Stimulated activated CD8-positive, alpha-beta memory T cell treated with anti-CD3 and anti-CD28 coated beads, Interleukin-4, amount 100 ng/mL, for 24 hours (primary cell): ENCODE results near the gene BCL2L1.
"Not testable (repeated sequence)": the region's sequence is repeated elsewhere in the genome, so short reads cannot be mapped to it uniquely, and the experiment has no call there.

ENCODE experiments used
- DNase-seq: peaks from one replicate; pipeline ENCODE4 v3.0.0-alpha.2; 2020; ENCODE audit warnings: low read depth

Gene BCL2L1

DNA sequence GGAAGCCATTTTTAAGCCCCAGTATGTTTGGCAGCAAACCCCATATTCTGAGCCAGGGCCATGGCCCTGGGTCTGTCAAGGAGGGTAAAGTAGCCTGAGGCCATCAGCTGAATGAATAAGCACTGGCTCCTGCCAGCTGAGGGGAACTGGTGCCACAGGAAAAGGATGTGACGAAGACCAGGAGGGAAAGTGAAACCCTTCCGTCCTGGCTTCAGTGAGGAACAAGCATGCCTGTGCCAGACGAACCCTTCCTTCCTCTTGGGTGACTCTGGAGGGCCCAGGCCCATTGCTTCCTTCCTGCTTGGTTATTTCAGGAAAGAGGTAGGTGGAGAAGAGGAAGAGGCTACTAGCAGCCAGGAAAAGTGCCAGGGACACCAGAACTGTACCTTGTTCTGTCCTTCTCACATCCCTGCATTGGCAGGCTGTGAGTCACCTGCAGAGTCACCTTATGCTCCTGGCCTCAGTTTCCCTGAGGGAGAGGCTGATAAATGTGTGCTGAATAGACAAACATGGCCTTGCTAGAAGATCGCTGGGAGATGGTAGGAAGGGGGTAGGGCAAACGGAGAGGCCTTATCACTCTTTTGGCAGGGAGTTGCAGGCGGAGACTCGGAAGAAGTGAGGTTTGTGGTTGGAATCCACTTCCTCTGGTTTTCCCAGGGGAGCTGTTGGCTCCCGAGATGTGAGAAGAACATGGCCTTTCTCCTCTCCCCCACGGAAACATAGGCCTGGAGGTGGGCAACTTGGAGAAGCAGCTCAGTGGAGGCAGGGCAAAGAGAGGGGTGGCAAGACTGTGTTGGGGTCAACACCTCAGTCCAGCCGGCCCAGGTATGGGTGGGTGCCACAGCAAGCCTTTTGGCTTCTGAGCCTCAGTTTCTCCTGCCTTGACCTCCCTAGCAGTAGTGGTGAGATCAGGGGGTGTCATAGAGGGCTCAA is 47.5 kb downstream of the BCL2L1 start:
- DNase-seq: peak; percentile 28

DNA sequence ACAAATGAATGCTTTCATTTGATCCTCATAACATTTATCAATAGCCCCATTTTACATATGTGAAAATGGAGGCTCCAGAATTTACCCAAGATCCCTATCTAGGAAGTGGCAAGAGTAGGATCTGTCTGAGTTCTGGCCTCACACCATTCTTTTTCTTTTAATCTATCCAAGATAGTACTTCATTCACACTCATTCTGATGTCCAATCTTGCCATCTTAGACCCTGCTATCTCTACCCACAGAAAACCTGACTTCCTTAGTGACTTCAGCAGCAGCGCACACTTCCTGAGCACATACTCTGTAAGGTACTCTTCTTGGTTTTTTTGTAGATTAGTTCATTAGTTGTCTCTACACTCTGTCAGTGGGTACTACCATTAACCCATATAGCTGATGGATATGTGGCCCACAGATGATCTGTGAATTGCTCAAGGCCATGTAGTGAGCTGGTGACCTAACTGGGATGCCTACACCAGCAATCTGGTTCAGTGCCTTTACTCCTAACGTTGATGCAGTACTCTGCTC is 48.7 kb downstream of the BCL2L1 start:
- no peak for DNase-seq

DNA sequence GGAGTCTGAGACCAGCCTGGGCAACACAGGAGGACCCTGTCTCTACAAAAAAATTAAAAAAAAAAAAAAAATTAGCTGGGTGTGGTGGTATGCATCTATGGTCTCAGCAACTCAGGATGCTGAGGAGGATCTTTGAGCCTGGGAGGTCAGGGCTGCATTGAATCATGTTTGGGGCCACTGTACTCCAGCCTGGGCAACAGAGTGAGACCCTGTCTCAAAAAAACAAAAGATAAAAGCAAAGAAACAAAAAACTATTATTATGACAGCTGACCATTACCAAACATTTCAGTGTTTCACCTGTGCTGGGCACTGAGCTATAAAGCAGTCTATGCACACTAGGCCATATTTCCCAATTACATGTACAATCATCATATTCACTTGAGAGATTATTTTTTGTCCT is 49.2 kb downstream of the BCL2L1 start:
- DNase-seq: no peak

DNA sequence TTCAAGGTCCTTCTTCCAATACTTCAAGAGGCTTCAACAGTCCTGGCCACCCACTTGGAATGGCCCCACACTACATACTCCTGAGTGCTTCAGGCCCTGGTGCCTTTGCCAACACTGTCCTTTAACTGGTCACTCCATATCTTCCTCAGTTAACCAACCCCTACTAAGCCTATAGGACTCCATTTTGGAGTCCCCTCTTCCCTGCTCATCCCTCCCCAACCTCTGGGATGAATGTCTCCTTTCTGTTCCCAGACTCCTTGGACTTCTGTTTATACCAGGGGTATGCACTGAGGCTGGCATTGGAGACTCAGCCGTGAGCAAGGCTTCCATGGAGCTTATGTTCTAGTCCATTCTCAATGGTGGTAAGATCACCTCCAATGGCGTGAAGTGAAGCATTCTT is 51.3 kb downstream of the BCL2L1 start:
- no peak for DNase-seq

DNA sequence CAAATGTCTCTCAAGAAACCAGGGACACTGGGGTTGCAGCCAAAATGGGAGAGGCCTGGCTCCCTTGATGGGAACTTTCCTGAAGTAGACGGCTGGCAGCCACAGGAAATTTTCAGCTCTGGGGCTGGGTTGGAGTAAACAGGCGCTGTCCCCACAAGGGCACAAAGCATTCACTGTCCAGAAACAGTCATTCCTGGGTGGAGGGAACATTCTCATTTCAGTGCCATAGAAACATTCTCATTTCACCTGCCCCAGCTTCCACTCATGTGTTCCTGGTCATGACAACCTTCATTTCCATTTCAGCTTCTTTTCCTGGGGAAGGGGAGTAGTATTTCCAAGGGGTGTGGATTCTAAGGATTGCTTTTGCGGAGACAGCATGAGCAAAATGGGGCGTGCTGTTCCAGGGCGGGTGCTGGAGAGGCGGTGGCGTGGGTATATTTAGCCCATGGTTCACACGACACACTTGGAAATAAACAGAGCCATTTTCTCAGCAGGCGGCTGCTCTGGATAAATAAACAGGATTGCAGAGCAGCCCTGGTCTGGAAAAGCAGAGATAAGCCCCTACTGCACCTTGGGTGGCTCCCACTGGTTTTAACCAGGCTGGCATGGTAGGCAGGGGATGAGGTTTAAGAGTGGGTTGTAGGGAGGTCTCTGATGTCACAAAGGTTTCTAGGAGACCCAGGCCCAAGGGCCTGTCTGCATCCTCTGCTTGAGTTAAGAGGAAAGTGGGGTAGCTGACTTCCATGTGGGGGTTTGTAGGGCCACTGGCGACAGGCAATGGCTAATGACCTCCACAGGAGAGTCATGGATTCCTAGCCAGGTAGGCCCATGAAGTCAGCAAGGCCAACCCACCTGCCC is 52.1 kb downstream of the BCL2L1 start:
- no peak for DNase-seq

DNA sequence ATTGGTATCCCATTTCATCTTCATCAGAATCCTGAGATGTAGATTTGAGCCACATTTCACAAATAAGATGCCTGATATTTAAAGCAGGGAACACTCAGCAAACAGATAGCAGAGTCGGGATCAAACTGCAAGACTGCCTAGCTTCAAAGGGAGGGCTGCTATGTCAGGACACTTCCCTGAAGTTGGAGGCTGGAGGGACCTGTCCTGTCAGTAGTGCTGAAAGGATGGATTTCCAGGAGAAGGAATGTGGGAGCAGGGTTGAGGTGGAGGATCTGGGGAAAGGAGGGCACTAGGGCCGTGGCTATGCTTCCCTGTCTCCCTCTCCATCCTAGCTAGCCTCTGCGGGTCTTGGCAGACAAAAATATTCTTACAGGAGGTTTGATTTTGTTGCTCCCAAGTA is 52.8 kb downstream of the BCL2L1 start:
- DNase-seq: no peak

DNA sequence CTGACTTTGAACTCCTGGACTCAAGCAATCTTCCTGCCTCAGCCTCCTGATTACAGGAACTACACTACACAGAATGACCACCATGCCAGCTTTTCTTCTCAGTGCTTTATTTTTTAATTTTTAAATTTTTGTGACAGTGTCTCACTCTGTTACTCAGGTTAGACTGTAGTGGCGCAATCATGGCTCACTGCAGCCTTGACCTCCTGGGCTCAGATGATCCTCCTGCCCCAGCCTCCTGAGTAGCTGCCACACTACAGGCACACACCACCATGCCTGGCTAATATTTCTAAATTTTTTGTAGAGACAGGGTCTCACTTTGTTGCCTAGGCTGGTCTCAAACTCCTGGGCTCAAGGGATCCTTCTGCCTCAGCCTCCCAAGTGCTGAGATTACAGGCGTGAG is 53.7 kb downstream of the BCL2L1 start:
- DNase-seq: not testable (repeated sequence)

DNA sequence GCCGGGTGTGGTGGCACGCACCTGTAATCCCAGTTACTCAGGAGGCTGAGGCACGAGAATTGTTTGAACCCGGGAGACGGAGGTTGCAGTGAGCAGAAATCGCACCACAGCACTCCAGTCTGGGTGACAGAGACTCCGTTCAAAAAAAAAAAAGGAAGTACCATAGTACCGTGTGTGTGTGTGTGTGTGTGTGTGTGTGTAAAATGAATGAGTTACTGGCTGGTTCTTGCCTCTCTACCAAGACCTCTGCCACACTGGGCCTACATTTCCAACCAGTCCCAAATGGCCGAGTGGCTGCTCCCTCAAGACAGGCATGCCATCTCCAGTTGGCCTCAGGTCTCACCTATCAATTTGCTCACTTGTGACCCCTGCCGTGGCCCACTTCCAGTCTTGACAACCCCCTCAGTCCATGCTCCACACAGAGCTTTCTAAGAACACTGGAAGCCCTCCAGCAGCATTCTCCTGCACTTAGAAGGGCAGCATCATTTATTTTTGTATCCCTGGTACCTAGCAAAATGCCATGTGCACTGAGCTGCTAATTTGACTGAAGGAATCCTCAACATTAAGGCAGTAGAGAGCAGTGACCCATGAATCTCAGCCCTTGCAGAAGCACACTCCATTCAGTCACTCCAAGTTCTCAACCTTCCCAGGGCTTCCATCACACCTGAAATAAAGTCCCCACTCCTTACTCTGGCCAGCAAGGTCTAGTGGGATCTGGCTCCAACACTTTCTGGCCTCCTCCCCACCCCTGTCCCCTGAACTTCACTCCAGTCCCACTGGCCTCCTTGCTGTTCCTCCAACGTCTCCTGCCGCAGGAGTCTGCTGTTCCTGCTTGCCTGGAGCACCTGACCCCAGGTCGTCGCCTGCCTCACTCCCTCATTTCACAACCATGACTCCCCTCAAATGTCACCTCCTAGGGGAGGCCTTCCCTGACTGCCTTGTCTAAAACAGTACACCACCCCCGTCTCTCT is 55.1 kb downstream of the BCL2L1 start:
- no peak for DNase-seq

DNA sequence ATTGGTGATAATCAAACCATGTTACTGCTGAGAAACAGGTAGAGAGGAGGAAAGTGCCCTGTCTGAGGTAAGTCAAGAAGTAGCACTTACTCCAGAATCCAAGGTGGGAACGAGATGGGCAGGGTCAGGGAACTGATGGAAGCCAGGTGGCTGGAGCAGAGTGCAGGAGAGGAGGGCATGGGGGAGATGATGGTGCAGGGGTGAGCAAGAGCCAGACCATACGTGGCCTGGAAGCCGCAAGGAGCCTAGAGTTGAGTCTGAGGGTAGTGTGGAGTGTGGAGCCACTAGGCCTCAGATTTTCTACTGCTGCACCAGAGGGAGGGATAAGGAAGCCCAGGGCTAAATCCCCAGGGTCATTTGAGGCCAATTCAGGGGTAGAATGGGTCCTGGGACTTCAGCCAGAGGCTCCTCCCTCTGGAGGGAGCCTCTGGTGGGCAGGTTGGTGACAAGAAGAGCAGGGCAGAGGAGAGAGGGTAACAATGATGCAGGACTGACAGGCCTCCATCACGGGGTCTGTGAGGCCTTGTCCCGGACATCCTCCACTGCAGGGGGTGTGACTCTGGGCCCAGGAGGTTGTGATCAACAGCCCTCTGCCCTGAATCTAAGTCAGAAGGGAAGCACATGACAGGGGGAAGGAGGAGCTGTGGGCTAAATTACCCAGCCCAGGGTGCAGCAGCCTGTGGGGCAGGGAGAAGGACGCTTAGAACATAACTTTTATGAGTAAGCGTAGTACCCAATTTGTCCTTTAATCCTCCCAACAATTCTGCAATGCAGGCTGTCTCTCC is 56.2 kb downstream of the BCL2L1 start:
- no peak for DNase-seq

DNA sequence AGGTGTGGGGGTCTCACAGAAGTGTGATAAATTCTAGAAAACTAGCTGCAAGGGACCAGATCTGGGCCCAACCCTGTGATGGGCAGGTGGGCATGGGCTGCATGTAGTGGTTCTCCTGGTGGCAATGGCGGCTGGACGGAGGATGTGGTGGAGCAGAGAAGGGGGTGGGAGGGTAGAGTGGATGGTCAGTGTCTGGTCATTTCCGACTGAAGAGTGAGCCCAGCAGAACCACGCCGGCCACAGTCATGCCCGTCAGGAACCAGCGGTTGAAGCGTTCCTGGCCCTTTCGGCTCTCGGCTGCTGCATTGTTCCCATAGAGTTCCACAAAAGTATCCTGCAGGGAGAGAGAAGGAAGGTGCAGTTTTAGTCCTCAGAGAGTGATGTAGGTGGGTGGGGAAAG is 56.9 kb downstream of the BCL2L1 start:
- DNase-seq: no peak

DNA sequence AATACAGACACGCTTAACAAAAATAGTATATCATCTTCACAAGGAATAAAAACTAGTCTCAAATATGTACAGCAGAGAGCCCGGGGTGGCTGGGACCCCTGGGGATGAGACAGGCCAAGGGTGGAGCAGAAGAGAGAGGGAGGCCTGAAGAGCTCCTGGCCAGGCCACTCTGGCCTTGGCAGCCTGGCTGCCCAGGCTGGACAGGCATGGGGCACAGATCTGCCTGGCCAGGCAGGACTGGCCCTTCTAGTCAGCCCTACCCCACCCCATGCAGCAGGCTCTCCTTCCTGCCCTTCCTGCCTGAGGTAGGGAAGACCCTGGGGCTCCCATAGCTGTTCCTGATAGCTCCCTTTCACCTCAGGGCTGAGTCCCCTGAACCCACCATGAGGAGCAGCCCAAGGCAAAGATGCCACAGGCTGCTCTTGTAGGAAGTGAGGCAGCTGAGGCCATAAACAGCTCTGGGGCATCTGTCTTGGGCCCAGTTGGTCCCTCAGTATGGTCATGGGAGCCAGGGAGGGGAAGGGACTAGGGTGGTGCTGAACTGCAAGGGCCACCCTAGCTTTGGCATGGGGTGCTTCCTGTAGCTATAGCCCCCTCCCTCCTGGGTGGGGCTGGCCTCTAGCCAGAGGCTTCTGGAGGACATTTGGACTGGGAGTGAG is 57.8 kb downstream of the BCL2L1 start:
- DNase-seq: no peak

DNA sequence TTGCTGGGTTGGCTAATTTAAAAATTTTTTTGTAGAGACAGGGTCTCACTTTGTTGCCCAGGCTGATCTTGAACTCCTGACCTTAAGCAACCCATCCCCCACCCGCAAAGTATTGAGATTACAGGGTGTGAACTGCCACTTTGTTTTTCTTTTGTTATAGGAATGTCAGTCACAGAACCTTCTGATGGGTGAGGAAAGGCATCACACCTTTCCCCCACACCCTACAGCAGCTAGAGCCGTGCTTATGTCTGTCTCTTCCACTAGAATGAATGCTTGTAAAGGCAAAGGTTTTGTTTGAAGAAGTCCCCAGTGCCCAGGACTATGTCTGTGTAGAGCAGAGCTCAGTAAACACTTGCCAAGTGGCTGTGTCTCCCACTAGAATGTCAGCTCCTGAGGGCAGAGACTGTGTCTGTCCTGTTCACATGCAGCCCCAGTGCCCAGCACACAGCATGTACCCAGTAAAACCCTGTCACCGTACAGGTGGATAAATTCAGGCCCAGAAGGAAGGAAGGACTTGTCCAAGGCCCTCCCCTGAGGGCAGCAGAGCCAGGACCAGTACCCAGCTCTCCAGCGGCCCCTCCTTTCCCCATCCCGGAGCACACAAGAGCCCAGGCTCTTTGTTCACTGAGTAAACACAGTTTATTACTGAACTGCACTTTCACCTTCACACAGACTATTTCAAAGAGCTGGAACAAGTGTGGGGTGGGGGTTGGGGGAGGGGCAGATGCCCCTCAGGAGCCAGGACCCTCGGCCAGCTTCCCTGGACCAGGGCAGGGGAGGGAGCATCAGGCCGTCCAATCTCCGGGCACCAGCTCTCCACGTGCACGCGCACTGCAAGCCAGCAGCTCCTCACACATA is 58.6 kb downstream of the BCL2L1 start:
- DNase-seq: no peak

DNA sequence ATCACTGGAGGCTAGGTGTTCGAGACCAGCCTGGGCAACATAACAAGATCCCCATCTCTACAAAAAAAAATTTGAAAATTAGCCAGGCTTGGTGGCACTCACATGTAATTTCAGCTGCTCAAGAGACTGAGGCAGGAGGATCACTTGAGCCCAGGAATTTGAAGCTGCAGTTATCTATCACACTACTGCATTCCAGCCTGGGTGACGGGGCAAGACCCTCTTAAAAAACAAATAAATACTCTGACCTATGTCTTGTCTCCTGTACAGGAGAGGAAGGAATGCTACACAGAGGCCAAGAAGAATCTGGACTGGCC is 59.2 kb downstream of the BCL2L1 start:
- DNase-seq: no peak

DNA sequence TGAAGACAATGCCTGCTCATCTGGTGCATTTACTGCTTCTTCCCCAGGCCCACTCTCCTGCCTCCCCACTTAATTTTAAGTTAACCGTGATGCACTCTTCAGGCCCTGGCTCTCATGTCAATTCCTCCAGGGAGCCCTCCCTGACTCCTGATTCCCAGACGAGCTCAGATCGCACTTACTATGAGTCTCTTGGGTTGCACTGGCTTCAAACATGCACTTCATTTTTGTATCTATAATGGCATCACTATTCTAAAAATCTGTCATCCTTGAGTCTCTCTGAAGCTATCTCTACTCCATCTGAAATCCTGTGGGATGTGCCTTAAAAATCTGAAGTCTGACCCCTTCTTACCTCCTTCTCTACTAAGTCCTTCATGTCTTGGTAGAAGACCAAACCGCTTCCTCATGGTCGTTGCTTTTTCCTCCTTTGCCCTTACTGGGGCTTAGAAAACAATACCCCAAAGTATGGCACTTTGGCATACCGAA is 60.3 kb downstream of the BCL2L1 start:
- DNase-seq: no peak

DNA sequence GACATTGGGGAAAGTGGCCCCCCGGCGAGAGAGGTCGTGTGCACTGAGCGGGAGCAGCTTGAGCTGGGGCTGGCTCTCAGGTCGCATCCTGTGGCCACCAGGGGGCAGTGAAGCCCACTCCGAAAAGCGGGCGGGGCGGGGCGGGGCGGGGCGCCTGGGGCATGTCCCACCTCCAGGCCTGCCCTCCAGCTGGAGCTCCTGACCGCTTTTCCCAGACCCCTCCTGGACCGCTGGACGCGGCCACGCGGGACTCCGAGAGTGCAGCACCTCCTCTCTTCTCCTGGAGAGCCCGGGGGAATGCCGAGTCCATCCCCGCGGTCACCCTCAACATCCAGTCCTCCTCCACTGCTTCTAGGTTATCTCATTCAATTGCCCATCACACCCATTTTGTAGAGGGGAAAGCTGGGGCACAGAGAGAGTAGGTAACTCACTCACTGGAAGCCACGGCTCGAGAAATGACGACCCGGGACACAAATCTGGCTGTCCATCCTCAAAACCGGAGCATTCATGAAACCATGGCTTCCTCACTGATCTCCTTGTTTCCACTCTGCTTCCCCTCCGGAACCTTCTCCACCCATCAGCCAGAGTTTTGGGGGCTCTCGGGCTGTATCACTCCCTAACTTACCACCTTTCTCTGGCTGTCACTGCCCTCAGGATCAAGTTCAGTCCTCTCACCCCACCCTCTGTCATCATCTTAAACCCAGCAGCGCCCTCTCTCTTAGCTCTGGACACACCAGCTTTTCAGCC is 60.9 kb downstream of the BCL2L1 start:
- peak; percentile 66 for DNase-seq

DNA sequence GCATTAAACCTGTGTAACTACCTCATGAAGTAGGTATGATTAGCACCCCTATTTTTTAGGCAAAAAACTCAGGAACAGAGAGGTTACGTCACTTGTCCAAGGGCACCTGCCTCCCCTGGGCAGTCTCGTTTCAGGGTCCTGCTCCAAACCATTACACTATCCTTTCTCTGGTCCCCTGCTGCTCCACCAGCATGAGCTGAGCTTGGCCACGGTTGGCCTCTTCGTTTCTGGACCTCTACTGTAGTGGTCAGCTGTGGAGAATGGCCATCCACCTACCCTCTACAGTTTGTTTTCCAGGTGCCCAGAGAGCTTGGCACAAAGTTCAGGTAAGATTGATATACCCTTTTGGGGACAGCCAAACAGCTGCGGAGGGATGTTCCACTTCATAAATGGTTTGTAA is 68.1 kb downstream of the BCL2L1 start:
- no peak for DNase-seq

DNA sequence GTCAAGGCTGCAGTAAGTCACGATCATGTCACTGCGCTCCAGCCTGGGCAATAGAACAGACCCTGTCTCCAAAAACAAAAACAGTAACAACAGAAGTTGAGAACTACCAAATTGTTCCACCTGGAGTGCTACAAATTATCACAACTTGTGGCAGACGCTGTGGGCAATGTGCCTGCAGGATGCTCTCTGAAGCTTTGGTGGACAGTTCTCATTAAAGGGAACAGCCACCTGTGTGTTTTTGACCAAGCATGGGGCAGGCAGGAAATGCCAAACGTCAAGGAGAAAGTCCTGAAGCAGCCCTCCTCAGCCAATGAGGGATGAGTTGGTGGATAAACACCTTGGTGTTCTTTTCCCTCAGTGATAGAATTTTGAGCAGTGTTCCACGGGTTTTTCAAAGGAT is 69.1 kb downstream of the BCL2L1 start:
- no peak for DNase-seq

DNA sequence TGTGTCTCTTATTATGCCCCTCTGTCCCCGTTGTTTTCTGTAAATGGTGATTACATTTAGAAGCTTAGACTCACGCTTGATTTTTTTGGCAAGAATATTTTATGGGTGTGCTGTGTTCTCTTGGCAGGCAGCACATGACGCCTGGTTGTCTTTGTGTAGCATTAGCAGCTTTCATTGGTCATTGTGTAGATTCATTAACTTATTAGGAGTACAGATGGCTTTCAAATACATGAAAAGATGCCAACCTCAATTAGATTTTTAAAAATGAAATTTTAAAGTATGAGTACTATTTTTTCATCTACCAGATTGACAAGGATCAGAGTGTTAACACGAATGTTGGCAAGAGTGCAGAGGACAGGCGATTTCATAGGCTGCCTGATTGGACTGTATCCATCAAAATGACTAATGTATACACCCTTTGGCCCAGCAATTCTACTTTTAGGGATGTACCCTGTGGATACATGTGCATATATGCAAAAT is 69.7 kb downstream of the BCL2L1 start:
- no peak for DNase-seq
